ENCODE measurements around the gene PTPN6. TPM values are rescaled to one million over a fixed set of nuclear protein-coding genes. Genes with fewer than 3 reads are reported as not detected.

Gene PTPN6
- total and polyA plus RNA-seq, 2 of the 8 experiments (the other 6 are each of a cell fraction or from before 2014, with no cell fraction given): 16.3 to 28.4 TPM

GRCh38 chr12:6939191-6939540 is 12.0 kb upstream of the PTPN6 start:
- 0 out of 2 replicates have a peak overlapping the region, but pooled peaks have one; percentile 3 for H2BK20ac ChIP-seq (ENCODE audit: low read length)

More at GRCh38 chr12:6939191-6939540, 12.0 kb upstream of the PTPN6 start:
- Histone ChIP-seq H4K91ac (replicated peaks; ENCODE audit: insufficient read length, low read length) (no peak overlapping the region), H3K9me3 (ENCODE audit: insufficient read depth in 2 of 2, low read depth in 1 of 2, low read length in 1 of 2) (no peaks in the 10 kb centered on the region), H4K20me1 (replicated peaks in 1 of 2; ENCODE audit: control insufficient read depth in 1 of 2, insufficient read depth in 2 of 2, low read length in 2 of 2) (peaks cover 3 to 5% of the 10 kb centered on the region in 2 experiments), H4K5ac (ENCODE audit: insufficient read length, low read depth, low read length) (no peak overlapping the region), H3K79me1 (ENCODE audit: low read depth, low read length) (peaks cover 3% of the 10 kb centered on the region; the same call in 1 of the 2 replicates), H3K36me3 (ENCODE audit: control insufficient read depth in 2 of 4, insufficient read depth in 4 of 4, low read length in 3 of 4) (peaks cover 11 to 37% (median 23%) of the 10 kb centered on the region in 4 experiments), H2BK12ac (ENCODE audit: low read depth, low read length) (peak overlapping the region; percentile 68; the same call in 1 of the 2 replicates), H2BK15ac (ENCODE audit: low read length) (no peak overlapping the region), H3K79me2 (ENCODE audit: control insufficient read depth in 1 of 2, insufficient read depth in 2 of 2, low read length in 2 of 2) (no peaks in the 10 kb centered on the region), H2BK5ac (ENCODE audit: low read depth, low read length) (0 out of 2 replicates have a peak overlapping the region, but pooled peaks have one; percentile 79), H3K4ac (replicated peaks; ENCODE audit: insufficient read length, low read depth, low read length) (no peak overlapping the region), H3K18ac (ENCODE audit: extremely low read depth, low read length) (no peak overlapping the region), H2AK5ac (ENCODE audit: low read depth, low read length) (0 out of 2 replicates have a peak overlapping the region, but pooled peaks have one; percentile 60), H3K4me1 (replicated peaks in 1 of 4; ENCODE audit: control insufficient read depth in 3 of 4, insufficient read depth in 4 of 4, low read length in 3 of 4) (peaks cover 0 to 18% (median 5%) of the 10 kb centered on the region in 4 experiments; a peak in 6 of 7 replicates), H3K14ac (ENCODE audit: insufficient read length) (no peak overlapping the region), H3K27ac (ENCODE audit: low read depth, low read length) (no peak overlapping the region), H3K4me3 (ENCODE audit: extremely low read depth in 1 of 4, insufficient read depth in 2 of 4, low read depth in 3 of 4, low read length in 4 of 4) (no peak overlapping the region), H3K27me3 (replicated peaks in 1 of 4; ENCODE audit: control insufficient read depth in 3 of 4, extremely low read depth in 1 of 4, insufficient read depth in 3 of 4, low read length in 3 of 4) (no peaks in the 10 kb centered on the region), H2AFZ (ENCODE audit: low read length) (no peak overlapping the region), H3K4me2 (ENCODE audit: insufficient read depth in 1 of 2, low read depth in 2 of 2, low read length in 2 of 2) (no peak overlapping the region; a peak in 1 of 4 replicates), H3K23ac (ENCODE audit: insufficient read length) (no peak overlapping the region), H4K8ac (ENCODE audit: extremely low read depth, insufficient read depth, low read length) (peak overlapping the region; percentile 62), H3K56ac (replicated peaks; ENCODE audit: insufficient read length, low read depth, low read length) (no peak overlapping the region), H3K23me2 (ENCODE audit: low read depth, low read length) (peaks cover 6% of the 10 kb centered on the region; the same call in 1 of the 2 replicates), H3K9ac (replicated peaks in 1 of 4; ENCODE audit: extremely low read depth in 1 of 4, low read depth in 3 of 4, low read length in 3 of 4) (no peak overlapping the region), H2BK120ac (replicated peaks; ENCODE audit: low read depth, low read length) (no peak overlapping the region)
- no peak for TF ChIP-seq TBP (IDR thresholded peaks at IDR 0.05; ENCODE audit: low read depth, low read length)
- 0 out of 3 replicates have a peak, but pooled peaks of 1 of the 2 experiments have one; percentile 4 for TF ChIP-seq POLR2A (IDR thresholded peaks at IDR 0.05; ENCODE audit: control extremely low read depth in 1 of 2, low read depth in 2 of 2, low read length in 2 of 2)
- TF ChIP-seq E2F6 (IDR thresholded peaks at IDR 0.05): no peak
- no peak for TF ChIP-seq PHF8 (conservative IDR thresholded peaks at IDR 0.05; ENCODE audit: low read depth, low read length)
- TF ChIP-seq JUND (IDR thresholded peaks at IDR 0.05; ENCODE audit: low read length): no peak
- TF ChIP-seq EGR1 (IDR thresholded peaks at IDR 0.05; ENCODE audit: borderline replicate concordance, low read depth, low read length): no peak
- DNase-seq (ENCODE audit: low read depth in 1 of 2, low spot score in 2 of 2): no peak
- 84% methylated on average over 2 of the region's 2 CpGs; no CpG with 5 or more reads in 1 of the 2 experiments for WGBS, 2 experiments (ENCODE audit: extremely low coverage in 1 of 2, insufficient coverage in 1 of 2, insufficient read length in 1 of 2, insufficient replicate concordance in 2 of 2, low coverage in 1 of 2, low lambda C conversion rate in 2 of 2, missing lambda C conversion rate in 1 of 2)
- no peak for FAIRE-seq
- ChIA-PET POLR2A (ENCODE audit: partially characterized antibody) (interaction anchor here (0.8 to 44.0 kb wide), 9 partner anchors 3 to 405 kb away, joined by 3 to 1596 read pairs (median 3); partner anchors contain the start of genes ATN1, C12orf57, EMG1 and ENO2), CTCF (ENCODE audit: partially characterized antibody) (interaction anchor here (0.8 to 20.2 kb wide), 10 partner anchors 14 to 1139 kb away, joined by 3 to 253 read pairs (median 6); partner anchors contain the start of genes ATN1, EMG1, LPCAT3 and PHB2)
